ENCODE results near the gene TEP1.

- no peak for TF ChIP-seq CTCF (IDR thresholded peaks at IDR 0.05; ENCODE audit: insufficient read depth, low read length)
- TF ChIP-seq REST (IDR thresholded peaks at IDR 0.05; ENCODE audit: insufficient replicate concordance, low read depth): no peak
These were observed 42.3 kb upstream of the TEP1 start for GRCh38 chr14:20455355-20456300.

Data from HL-60 (cell line).